HT1080 (cell line): ENCODE measurements around the gene SRSF12. TPM values are rescaled to one million over a fixed set of nuclear protein-coding genes. Genes with fewer than 3 reads are reported as not detected.
"Not testable (repeated sequence)": the region's sequence is repeated elsewhere in the genome, so short reads cannot be mapped to it uniquely, and the experiment has no call there.

Source experiments
- DNase-seq: peaks from one replicate; pipeline ENCODE4 v3.0.0-alpha.2; 2015; ENCODE audit warnings: low read depth
- total RNA-seq: library from RNA; depleted of rRNA; stranded (reverse); fragments of >200 nt; shearing (Covaris generic); gene quantifications from 2 replicates; pipeline ENCODE4 v1.2.3, GENCODE V29; 2014

The SRSF12 gene
- total RNA-seq, 1 experiment from 2014 or later = not detected

- no peak for DNase-seq
Observed at GRCh38 chr6:89073014-89073620, 44.8 kb downstream of the SRSF12 start.

- no peak for DNase-seq
Observed at GRCh38 chr6:89071036-89071435, 46.8 kb downstream of the SRSF12 start.

- no peak for DNase-seq
Observed at GRCh38 chr6:89069536-89070163, 48.2 kb downstream of the SRSF12 start.

GRCh38 chr6:89068695-89069094 is 49.2 kb downstream of the SRSF12 start:
- DNase-seq = no peak

GRCh38 chr6:89067796-89068195 is 50.1 kb downstream of the SRSF12 start:
- DNase-seq = no peak

- DNase-seq = no peak
Observed at GRCh38 chr6:89066940-89067646, 50.8 kb downstream of the SRSF12 start.

GRCh38 chr6:89066121-89066520 is 51.8 kb downstream of the SRSF12 start:
- DNase-seq = not testable (repeated sequence)

- DNase-seq = not testable (repeated sequence)
Observed at GRCh38 chr6:89064931-89065330, 52.9 kb downstream of the SRSF12 start.

- DNase-seq = no peak
Observed at GRCh38 chr6:89063881-89064280, 54.0 kb downstream of the SRSF12 start.

- no peak for DNase-seq
Observed at GRCh38 chr6:89059227-89059626, 58.6 kb downstream of the SRSF12 start.

GRCh38 chr6:89058627-89059026 is 59.2 kb downstream of the SRSF12 start:
- DNase-seq = no peak

- DNase-seq = no peak
Observed at GRCh38 chr6:89057759-89058158, 60.1 kb downstream of the SRSF12 start.

GRCh38 chr6:89054208-89054607 is 63.7 kb downstream of the SRSF12 start:
- DNase-seq = no peak

- DNase-seq = no peak
Observed at GRCh38 chr6:89051676-89052075, 66.2 kb downstream of the SRSF12 start.

GRCh38 chr6:89050697-89051096 is 67.2 kb downstream of the SRSF12 start:
- no peak for DNase-seq

- DNase-seq = no peak
Observed at GRCh38 chr6:89050155-89050554, 67.7 kb downstream of the SRSF12 start.

GRCh38 chr6:89048985-89049384 is 68.9 kb downstream of the SRSF12 start:
- peak; percentile 23 for DNase-seq

- DNase-seq = no peak
Observed at GRCh38 chr6:89048288-89048923, 69.5 kb downstream of the SRSF12 start.

- DNase-seq = no peak
Observed at GRCh38 chr6:89047473-89047872, 70.4 kb downstream of the SRSF12 start.
